Measurements from ENCODE around the gene CORIN.
A peak's percentile ranks its signal among the peaks of the same experiment; 100 is the strongest.

GRCh38 chr4:47705326-47705981 lies 132.4 kb downstream of the CORIN start:
- TF ChIP-seq CTCF (IDR thresholded peaks at IDR 0.05; ENCODE audit: low read depth, low read length, poor library complexity, severe bottlenecking) (peak; percentile 54), EZH2phosphoT487 (IDR thresholded peaks at IDR 0.05; ENCODE audit: borderline replicate concordance, low read length) (no peak)
